ENCODE data around the gene STAG1.
"Not testable (repeated sequence)": the region's sequence is repeated elsewhere in the genome, so short reads cannot be mapped to it uniquely, and the experiment has no call there.

Gene STAG1

DNA sequence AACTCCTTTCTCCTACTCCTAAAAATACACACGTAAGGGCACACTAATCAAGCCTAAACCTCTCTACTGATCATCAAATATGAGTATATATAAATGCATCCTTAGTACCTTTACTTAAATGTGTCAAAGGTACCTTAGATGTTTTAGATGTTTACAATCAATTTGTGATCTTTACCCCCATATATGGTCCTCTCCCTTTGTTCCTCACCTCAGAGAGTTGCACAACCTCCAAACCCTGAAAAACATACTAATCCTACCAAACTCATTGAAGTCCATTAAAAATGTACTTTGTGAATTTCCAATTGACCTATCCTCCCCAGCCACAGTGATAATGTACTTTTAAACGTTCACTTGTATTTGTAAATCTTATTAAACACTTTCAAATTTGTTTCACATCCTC, 249.1 kb downstream of the STAG1 start:
- no peak for DNase-seq (ENCODE audit: low read depth)

DNA sequence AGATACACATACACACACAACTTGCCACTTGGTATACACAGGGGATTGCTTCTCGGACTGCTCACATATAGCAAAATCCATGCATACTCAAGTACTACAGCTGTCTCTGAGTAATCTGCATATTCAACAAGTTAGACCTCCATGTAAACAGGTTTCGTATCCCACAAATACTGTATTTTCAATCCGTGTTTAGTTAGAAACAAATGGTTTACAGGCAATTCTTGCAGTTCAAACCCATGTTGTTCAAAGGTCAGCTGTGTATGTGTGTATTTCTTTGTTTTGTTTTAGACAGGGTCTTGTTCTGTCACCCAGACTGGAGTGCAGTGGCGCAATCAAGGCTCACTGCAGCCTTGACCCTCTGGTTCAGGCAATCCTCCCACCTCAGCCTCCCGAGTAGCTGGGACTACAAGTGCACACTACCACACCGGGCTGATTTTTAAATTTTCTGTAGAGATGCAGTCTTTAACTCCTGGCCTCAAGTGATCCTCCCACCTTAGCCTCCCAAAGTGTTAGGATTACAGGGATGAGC, 253.2 kb downstream of the STAG1 start:
- DNase-seq (ENCODE audit: low read depth), result no peak

DNA sequence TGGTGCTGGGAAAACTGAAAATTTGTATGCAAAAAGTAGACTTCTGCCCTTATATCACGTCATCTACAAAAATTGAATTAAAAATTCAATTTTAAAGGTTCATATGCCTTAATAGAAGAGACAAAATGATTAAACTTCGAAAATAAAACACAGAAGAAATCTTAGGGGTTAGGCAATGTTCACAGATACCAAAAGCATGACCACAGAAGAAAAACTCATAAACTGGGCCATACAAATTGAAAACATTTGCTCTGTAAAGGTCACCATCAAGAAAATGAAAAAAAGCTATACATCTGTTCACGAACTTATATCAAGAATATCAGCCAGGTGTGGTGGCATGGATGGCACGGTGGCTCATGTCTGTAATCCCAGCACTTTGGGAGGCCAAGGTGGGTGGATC, 257.0 kb downstream of the STAG1 start:
- no peak for DNase-seq (ENCODE audit: low read depth)

DNA sequence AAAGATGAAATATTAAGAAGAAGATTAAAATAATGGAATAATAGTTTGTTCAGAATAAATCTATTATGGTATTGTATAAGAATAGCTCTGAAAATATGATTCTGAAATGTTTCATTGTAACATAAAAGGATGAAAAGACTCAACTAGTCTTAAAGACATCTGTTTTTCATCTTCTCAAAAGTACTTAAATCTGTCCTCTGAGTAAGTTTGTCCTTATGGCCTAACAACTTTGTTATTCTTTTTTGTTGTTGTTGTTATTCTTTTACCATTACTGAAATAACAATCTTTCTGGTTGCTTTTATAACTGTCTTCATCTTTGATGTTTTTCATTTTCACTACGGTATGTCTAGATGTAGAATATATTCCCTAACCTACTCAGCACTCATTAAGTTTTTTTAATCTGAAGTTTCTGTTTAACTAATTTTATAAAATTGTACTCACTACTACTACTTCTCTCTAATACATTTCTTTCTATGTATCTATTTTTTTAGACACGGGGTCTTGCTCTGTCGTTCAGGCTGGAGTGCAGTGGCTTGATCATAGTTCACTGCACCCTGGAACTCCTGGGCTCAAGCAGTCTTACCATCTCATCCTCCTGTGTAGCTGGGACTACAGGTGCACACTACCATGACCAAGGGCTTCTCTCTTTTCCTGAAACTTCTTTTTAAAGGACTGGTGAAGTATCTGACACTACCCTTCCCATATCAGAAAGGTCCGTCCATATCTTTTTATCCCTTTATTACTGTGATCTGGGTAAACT, 261.4 kb downstream of the STAG1 start:
- DNase-seq (ENCODE audit: low read depth), result no peak

DNA sequence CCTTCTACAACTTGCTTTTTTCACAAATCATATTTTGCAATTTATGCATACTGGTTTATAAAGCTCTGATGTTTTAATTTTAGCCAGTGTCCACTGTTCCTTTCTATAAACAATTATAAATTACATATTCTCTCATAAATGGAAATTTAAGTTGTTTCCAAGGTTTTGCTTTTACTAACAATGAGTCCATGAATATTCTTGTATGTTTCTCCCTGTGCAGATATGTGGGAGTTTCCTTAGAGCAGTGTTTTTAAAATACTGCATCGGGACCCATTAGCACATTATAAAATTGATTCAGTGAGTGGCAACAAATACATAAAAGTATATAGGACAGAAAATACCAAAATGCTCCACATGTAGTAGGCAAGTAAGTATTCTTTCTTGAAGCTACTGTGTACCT, 266.4 kb downstream of the STAG1 start:
- no peak for DNase-seq (ENCODE audit: low read depth)

DNA sequence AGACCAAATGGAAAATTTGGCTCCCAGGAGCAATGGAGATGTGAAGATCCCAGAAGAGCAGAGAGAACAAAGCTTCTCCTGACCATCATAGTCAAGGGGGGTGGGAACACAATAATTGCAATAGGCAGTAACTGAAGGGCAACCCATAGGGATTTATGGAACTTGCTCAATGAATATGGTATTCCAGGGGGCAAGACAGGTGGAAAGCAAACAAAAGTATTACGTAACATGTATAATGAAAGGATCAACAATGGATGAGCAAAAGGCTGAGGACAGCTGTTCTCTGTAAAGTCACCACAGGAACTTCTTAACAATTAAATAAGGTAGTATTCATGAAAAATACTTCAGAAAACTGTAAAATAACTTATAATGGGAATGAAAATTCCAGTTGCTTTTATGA, 275.9 kb downstream of the STAG1 start:
- no peak for DNase-seq (ENCODE audit: low read depth)

DNA sequence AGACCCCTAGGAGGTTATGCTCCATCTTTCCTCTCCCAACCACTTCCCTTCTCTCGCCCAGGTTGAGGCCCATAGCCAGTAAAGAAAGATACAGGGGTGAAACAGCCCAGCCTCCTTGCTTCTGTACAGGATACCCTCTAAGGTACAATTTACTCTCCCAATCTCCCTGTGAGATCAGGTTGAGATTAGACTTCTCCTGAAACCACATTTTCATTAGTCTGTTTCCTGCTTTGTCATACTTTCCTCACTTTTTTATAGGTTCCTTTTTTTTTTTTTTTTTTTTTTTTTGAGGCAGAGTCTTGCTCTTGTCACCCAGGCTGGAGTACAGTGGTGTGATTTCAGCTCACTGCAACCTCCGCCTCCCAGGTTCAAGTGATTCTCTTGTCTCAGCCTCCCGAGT, 277.3 kb downstream of the STAG1 start:
- DNase-seq (ENCODE audit: low read depth), result not testable (repeated sequence)

DNA sequence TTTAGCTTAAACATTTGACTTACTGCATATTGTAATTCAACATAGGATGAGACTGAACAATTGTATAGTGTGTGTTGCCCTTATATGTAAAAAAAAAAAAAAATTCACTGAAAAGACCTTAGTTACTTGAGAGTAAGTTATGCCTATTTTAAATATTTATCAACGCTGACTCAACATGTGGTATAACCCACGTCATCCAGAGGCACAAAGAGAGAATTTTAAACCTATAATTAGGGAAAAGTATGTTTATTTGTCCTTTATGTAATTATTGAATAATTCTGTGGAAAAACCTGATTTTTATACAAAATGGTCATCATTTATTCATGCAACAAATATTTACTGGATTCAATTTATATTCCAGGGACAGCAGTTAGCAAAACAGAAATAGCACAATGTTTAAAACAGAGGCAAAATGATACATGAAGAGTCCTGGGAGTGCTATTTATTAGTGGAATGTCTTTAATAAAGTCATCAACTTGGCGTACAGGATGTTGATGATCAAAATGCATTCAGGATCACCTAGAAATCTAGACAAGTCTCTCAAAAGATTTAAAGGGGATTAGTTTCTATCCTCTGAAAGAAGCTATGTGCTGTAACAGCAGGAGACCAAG, 278.4 kb downstream of the STAG1 start:
- DNase-seq (ENCODE audit: low read depth), result no peak

DNA sequence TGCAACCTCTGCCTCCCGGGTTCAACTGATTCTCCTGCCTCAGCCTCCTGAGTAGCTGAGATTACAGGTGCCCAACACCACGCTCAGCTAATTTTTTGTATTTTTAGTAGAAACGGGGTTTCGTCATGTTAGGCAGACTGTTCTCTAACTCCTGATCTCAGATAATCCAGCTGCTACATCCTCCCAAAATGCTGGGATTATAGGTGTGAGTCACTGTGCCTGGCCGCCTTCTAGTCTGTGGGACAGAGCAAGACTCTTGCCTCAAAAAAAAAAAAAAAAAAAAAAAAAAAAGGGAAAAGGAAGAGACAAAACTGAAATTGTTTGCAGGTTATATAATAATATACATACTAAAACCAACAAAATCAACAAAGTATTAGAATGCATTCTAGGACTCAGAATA, 286.9 kb downstream of the STAG1 start:
- peak; percentile 24 for DNase-seq (ENCODE audit: low read depth)

DNA sequence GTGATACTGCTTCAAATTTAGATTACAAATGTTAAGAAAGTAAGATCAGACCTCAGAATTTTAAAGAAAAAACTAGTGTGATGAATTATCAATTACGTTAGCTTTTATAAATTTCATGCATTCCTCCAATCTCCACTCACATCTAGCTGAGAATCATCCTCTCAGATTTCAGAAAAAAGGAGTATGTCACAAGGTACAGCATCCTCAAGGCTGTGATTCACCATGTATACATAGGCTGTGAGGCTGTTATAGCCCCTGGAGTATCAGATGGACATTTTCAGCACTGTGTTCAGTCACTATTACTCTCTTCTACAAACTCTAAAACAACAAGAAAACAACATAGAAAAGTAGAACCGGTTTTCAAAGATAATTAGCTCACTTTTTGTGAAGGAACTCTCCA, 287.7 kb downstream of the STAG1 start:
- DNase-seq (ENCODE audit: low read depth), result peak; percentile 28

DNA sequence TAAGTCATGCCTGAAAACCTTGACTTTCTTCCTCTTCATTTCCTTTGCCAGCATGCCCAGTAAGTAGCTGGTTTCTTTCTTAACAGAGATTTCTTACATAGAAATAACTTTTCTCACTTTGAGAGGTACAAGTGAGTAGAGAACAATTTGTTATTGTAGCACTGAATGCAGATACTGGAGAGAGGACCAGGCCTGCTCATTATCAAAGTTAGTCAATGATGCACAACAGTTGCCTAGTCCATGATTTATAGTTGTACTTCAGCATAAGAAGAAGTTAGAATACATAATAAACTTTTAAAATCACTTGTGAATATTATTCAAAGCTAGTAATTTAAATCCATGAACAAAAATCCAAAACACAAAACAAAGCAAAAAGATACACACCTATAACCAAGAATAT, 289.0 kb downstream of the STAG1 start:
- no peak for DNase-seq (ENCODE audit: low read depth)

DNA sequence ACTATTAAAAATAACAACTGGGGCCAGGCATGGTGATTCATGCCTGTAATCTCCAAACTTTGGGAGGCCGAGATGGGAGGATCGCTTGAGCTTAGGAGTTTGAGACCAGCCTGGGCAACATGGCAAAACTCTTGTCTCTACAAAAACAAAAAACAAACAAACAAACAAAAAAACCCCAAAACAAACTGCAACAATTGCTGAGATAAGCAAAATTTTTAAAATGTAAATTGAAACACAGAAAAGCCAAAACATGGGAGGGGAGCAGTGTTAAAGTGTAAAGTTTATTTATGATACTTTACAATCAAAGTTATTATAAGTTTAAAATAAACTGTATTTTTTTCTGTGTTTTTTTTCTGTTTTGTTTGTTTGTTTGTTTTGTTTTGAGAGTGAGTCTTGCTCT, 294.4 kb downstream of the STAG1 start:
- DNase-seq (ENCODE audit: low read depth), result no peak

DNA sequence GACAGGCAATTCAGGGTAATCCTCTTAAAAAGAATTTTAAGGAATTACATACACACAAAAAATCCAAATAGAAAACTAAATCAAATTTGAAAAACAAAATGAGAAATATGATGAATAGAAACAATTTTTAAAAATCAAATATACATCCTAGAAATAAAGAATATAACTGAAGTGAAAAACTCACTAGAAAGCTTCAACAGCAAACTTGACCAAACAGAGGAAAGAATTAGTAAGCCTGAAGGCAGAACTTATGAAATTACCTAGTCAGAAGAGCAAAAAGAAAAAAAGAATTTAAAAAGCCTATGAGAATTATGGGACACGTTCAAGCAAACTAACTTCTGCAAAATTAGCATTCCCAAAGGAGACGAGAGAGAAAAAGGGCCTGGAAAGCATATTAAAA, 296.0 kb downstream of the STAG1 start:
- no peak for DNase-seq (ENCODE audit: low read depth)

DNA sequence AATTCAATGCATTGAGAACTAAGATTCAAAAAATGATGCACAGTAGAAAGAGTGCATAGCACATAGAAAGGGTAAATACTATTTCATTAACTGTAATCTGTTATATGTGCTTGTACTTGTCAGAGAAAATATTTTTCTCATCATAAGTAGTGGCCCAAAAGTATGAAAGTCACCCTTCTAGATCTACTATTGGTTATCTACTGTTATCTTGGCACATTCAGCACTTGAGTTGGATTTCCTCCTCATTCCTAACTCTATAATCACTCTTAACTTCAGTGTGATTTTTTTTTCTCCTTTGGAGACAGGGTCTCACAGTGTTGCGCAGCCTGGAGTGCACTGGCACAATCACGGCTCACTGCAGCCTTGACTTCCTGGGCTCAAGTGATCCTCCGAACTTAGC, 307.6 kb downstream of the STAG1 start:
- no peak for DNase-seq (ENCODE audit: low read depth)

DNA sequence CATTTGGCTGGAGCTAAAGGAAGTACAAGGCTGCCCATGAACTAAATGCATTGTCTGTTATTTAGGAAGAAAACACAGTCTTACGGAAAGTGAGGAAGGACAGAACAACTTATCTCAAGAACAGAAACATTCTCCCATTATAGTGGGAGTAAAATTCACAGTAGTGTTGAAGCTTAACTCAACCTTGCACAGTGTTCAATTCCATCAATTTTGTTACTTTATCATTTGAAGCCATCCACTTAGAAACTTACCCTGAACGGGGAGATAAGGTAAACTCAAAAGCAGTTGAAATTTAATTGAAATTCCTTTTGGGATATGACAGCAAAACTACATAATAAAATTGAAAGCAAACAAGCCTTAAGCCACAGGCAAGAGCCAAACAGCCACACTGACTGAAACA, 315.1 kb downstream of the STAG1 start:
- no peak for DNase-seq (ENCODE audit: low read depth)

DNA sequence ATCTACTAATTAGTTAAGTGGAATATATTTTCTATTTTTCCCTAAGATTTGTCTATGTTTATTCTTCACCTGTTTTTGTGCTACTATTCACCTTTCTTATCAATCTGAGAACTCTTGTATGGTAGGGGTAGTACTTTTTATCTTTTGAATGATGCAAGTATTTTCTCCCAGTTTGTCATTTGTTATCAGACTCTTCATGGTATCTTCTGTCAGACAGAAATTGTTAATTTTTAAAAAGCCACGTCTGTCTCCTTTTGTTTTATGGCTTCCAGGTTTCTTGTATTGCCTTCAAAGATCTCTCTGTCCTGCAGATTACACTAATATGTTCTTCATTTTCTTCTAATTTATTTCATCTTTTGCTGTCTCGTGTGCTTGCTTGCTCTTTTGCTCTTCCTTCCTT, 317.7 kb downstream of the STAG1 start:
- no peak for DNase-seq (ENCODE audit: low read depth)

DNA sequence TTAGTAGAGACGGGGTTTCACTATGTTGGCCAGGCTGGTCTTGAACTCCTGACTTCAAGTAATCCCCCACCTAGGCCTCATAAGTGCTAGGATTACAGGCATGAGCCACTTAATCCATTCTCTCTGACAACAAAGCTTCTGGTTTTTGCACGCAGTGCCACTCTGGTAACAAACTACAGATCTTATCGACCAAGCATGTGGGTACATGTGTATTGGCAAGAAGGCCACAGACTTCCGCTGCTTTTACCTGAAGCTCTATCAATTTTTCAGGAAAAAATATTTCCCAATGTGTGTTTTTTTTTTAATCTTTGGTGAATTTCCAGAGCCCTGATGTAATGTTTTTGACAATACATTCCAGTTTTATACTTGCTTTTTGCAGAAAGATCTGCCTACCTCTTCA, 319.5 kb downstream of the STAG1 start:
- no peak for DNase-seq (ENCODE audit: low read depth)

DNA sequence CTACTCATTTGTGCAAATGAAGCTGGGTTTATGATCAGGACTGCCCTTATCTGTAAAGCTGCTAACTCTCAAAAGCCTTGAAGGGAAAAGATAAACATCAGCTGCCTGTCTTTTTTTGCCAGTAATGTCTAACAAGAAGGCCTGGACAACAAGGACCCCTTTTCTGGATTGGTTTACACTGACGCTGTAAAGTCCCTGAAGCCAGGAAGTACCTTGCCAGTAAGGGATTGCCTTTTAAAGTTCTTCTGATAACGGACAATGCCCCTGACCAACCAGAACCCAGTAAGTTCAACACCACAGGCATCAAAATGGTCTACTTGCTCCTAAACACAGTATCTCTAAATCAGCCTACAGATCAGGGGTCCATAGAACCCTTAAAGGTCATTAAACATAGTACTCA, 324.0 kb downstream of the STAG1 start:
- no peak for DNase-seq (ENCODE audit: low read depth)

DNA sequence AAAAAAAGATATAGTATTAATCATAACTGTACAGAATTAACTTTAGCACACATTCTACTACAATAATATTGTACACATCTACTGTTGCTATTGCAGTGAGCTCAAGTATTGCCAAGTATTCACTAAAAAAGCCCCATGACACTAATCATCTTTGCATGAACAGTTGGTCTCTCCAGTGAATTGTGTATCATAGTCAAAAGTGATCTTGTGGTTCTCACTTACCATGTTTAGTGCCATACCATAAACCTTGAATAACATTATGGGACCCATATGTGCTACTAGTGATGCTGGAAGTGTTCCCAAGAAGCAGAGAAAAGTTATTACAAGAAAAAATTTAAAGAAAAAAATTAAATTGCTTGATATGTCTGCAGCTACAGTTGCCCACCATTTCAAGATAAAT, 324.9 kb downstream of the STAG1 start:
- DNase-seq (ENCODE audit: low read depth), result no peak

DNA sequence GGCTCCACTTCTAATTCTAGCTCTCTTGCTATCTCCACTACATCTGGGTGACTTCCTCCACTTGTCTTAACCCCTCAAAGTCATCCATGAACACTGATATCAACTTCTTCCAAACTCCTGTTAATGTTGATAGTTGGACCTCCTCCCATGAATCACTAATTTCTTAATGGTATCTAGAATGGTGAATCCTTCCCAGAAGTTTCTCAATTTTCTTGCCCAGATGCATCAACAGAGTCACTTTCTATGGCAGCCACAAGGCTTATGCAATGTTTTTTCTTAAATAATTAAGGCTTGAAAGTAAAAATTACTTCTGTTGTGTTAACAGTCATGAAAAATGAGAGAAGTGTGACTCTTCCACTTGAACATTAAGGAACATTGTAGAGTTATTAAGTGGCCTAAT, 337.7 kb downstream of the STAG1 start:
- DNase-seq (ENCODE audit: low read depth), result no peak

DNA sequence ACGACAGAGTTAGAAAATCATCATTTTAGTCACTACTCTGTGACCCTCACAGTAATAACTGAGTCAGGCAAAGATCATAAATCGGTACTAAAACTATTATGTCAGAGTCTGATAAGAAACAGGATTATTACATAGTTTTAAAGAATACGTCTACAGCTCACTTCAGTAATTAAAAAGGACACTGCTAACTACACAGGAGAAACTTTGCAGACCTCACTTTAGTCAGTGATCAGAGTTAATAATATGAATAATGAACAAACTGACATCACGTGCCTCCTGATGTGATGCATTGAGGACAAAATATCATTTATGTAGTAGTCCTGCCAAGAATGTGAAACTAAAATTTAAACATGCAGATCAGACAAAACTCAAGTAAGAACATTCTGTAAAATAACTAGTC, 339.9 kb downstream of the STAG1 start:
- no peak for DNase-seq (ENCODE audit: low read depth)

DNA sequence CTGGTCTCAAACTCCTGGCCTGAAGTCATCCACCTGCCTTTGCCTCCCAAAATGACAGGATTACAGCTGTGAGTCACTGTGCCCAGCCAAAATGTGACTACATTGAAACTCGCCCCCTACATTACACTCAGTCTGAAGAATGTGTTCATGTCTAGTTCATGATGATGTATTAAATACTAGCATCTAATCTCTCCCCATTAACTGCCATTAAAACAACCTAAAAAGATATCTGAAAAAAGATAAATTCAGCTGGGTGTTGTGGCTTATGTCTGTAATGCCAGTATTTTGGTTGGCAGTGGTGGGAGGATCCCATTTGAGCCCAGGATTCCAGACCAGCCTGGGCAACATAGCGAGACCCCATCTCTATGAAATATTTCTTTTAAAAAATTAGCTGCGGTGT, 342.6 kb downstream of the STAG1 start:
- DNase-seq (ENCODE audit: low read depth), result no peak

DNA sequence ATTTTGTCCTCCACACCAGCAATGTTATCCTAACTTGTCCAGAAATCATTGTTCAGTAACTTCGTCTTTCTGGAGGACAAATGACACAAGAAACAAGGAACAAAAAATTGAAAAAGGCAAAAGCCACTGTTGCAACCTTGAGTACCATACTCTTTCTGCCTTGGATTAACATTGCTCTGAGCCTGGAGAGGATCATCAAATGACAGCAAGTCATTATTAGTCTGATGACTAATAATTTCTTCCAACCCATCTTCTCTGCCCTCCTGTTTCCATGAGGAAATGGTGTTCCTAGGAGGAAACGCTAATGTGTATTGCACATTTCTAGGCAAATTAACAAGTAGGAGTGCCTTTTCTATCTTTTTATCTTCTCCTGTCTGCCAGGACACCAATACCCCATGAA, 348.1 kb downstream of the STAG1 start:
- DNase-seq (ENCODE audit: low read depth), result no peak

DNA sequence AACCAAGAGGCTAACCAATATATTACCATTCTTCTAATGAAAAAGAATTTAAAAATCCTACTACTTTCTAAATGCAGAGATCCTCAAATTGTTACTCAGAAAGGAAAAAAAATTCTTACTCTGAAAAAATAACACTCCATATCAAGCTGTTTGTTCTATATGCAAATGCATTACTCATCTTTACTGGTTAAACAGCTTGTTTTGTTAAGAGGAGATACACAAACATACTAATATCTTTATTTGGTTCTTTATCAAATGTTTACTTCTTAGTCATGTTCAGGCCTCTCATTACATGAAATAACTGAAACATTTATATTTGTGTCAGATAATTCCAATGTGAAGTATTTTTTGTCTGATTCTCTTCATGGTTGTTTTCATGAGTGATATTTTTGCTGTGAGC, 355.3 kb downstream of the STAG1 start:
- no peak for DNase-seq (ENCODE audit: low read depth)

Measured in GM04503 (cell line).